Neural cell (in vitro differentiated cells): ENCODE data around the gene SLC6A18.

ENCODE experiments used
- EZH2 ChIP-seq: fragments of 200-600, 300-800 bp; shearing (Covaris generic), sonication (generic); IDR thresholded peaks from 2 replicates; pipeline ENCODE4 v1.6.1; 2014; ENCODE audit warnings: antibody characterized with exemption, low read length, borderline replicate concordance, mild to moderate bottlenecking; ENCODE audit not compliant: insufficient read depth, poor library complexity, severe bottlenecking
- POLR2AphosphoS5 ChIP-seq: IDR thresholded peaks from 2 replicates; pipeline ENCODE4 v1.6.1; 2012
- RAD21 ChIP-seq: fragments of 450-650 bp; conservative IDR thresholded peaks from 2 replicates; pipeline ENCODE4 v1.6.1; 2014; ENCODE audit warnings: antibody characterized with exemption, mild to moderate bottlenecking, moderate library complexity
- TAF1 ChIP-seq: IDR thresholded peaks from 2 replicates; pipeline ENCODE4 v1.6.1; 2012; ENCODE audit warnings: low read depth
- TF ChIP-seq, protein P1 (sequence below): fragments of 450-650 bp; IDR thresholded peaks from 2 replicates; pipeline ENCODE4 v1.5.1; 2014; ENCODE audit warnings: antibody characterized with exemption, mild to moderate bottlenecking, moderate library complexity; ENCODE audit not compliant: poor library complexity, severe bottlenecking

DNA sequence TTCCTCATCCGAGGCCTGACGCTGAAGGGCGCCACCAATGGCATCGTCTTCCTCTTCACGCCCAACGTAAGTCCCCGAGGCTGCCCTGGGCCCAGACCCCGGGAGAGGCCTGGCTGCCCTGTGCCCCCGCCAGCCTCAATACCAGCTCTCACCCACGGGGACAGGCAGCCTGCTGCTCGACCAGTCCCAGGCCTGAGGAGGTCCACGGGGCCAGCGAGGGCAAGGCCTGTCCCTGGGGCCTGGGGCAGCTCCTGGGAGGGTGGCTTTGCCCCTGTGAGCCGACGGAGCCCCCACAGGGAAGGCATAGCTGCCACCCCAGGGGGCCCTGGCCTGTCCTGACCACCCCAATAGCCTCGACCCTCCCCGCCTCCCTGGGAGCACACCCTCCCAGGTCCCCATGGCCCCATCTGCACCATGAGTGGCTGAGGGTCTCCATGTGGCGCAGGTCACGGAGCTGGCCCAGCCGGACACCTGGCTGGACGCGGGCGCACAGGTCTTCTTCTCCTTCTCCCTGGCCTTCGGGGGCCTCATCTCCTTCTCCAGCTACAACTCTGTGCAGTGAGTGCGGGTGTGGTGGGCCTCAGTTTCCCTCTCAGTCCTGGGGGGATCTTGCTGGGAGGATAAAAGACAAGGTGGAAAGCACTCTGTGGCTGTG, 11.5 kb upstream of the SLC6A18 start:
- TF ChIP-seq, protein P1, sequence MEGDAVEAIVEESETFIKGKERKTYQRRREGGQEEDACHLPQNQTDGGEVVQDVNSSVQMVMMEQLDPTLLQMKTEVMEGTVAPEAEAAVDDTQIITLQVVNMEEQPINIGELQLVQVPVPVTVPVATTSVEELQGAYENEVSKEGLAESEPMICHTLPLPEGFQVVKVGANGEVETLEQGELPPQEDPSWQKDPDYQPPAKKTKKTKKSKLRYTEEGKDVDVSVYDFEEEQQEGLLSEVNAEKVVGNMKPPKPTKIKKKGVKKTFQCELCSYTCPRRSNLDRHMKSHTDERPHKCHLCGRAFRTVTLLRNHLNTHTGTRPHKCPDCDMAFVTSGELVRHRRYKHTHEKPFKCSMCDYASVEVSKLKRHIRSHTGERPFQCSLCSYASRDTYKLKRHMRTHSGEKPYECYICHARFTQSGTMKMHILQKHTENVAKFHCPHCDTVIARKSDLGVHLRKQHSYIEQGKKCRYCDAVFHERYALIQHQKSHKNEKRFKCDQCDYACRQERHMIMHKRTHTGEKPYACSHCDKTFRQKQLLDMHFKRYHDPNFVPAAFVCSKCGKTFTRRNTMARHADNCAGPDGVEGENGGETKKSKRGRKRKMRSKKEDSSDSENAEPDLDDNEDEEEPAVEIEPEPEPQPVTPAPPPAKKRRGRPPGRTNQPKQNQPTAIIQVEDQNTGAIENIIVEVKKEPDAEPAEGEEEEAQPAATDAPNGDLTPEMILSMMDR, result no peak
- TF ChIP-seq EZH2 (no peak), POLR2AphosphoS5 (no peak), TAF1 (no peak), RAD21 (no peak)
